Panc1 (cell line): Measurements from ENCODE around the gene PPP1R16B. TPM values are rescaled to one million over a fixed set of nuclear protein-coding genes. Genes with fewer than 3 reads are reported as not detected.

Experiments
- ATAC-seq: fragments of 200-7000 bp; cut with Tn5 transposase; 2 replicates; pipeline ENCODE4 v1.9.1; 2020; ENCODE audit warnings: mild to moderate bottlenecking, moderate library complexity
- BruUV-seq: library from RNA; stranded (reverse); fragments of 400-500 nt; replicated peaks from 2 replicates; lab custom pipeline; 2021; lab: Mats Ljungman, UMichigan
- CTCF ChIA-PET: fragments of 300-600 bp; sonication (Branson Sonifier 250); formaldehyde crosslinking; loops from one replicate; lab custom pipeline; 2022; ENCODE audit warnings: antibody characterized with exemption; lab: Charles Lee
- POLR2A ChIA-PET: fragments of 300-600 bp; sonication (Branson Sonifier 250); formaldehyde crosslinking; loops from one replicate; lab custom pipeline; 2022; ENCODE audit warnings: antibody characterized with exemption; lab: Charles Lee
- DNase-seq: peaks from one replicate; pipeline ENCODE4 v3.0.0-alpha.2; 2010; ENCODE audit warnings: low read depth, low spot score
- H3K27ac ChIP-seq: 2 replicates; pipeline ENCODE4 v1.5.1; 2011; ENCODE audit warnings: mild to moderate bottlenecking, low read length, inconsistent platforms
- H3K27me3 ChIP-seq: fragments of 200-500 bp; sonication (Bioruptor generic); 2 replicates; pipeline ENCODE4 v1.6.0; 2014; ENCODE audit warnings: low read length, inconsistent platforms; ENCODE audit not compliant: control insufficient read depth, insufficient read depth
- H3K36me3 ChIP-seq: fragments of 200-500 bp; sonication (Bioruptor generic); 2 replicates; pipeline ENCODE4 v1.5.1; 2014; ENCODE audit warnings: inconsistent platforms, mild to moderate bottlenecking, low read length, moderate library complexity; ENCODE audit not compliant: control insufficient read depth, insufficient read depth
- H3K4me1 ChIP-seq: 2 replicates; pipeline ENCODE4 v1.5.1; 2011; ENCODE audit warnings: inconsistent platforms, mild to moderate bottlenecking, low read length, moderate library complexity; ENCODE audit not compliant: control insufficient read depth, insufficient read depth
- H3K4me3 ChIP-seq, 2 experiments: 2 replicates each; pipeline ENCODE4 v1.5.1; 2011 to 2012; ENCODE audit warnings: low read depth in 2 of 2, low read length in 2 of 2, mild to moderate bottlenecking in 2 of 2, inconsistent platforms in 1 of 2, moderate library complexity in 1 of 2
- H3K9me3 ChIP-seq: fragments of 200-500 bp; sonication (Bioruptor generic); 2 replicates; pipeline ENCODE4 v1.5.1; 2014; ENCODE audit warnings: low read depth, mild to moderate bottlenecking, inconsistent platforms, low read length, moderate library complexity; ENCODE audit not compliant: control insufficient read depth, insufficient read depth
- POLR2AphosphoS5 ChIP-seq: IDR thresholded peaks from 2 replicates; pipeline ENCODE4 v1.6.1; 2012; ENCODE audit warnings: mild to moderate bottlenecking, low read depth, low read length, moderate library complexity
- SIN3A ChIP-seq: IDR thresholded peaks from 2 replicates; pipeline ENCODE4 v1.6.1; 2012; ENCODE audit warnings: low read depth, mild to moderate bottlenecking, low read length, moderate library complexity, borderline replicate concordance; ENCODE audit not compliant: insufficient read depth
- TCF7L2 ChIP-seq: IDR thresholded peaks from 2 replicates; pipeline ENCODE4 v1.6.1; 2011; ENCODE audit warnings: mild to moderate bottlenecking, low read depth, low read length, inconsistent platforms
- in situ Hi-C: cut with HindIII; loops from 2 replicates; pipeline ENCODE4 v1.10.0; 2016; ENCODE audit warnings: low sequenced_read_pairs, low pct_unique_long_range_greater_than_20kb
- intact Hi-C: fragments of 100-400 bp; cut with micrococcal nuclease; formaldehyde crosslinking; loops from one replicate; pipeline ENCODE4 v1.10.0; 2022; ENCODE audit not compliant: unreplicated experiment
- total RNA-seq: library from RNA; stranded (reverse); gene quantifications from one replicate; pipeline ENCODE4 v1.2.1, GENCODE V29; 2021; ENCODE audit not compliant: unreplicated experiment
- TF ChIP-seq, protein P1 (sequence below), 2 experiments: IDR thresholded peaks; 2 replicates each; pipeline ENCODE4 v1.6.1; 2011 to 2012; ENCODE audit warnings: low read depth in 2 of 2, control low read depth in 1 of 2, low read length in 1 of 2, mild to moderate bottlenecking in 1 of 2, moderate library complexity in 1 of 2; ENCODE audit not compliant: insufficient read depth in 1 of 2
- TF ChIP-seq, protein P2 (sequence below): fragments of 450-650 bp; IDR thresholded peaks from 2 replicates; pipeline ENCODE4 v1.5.1; 2017; ENCODE audit warnings: mild to moderate bottlenecking

PPP1R16B gene
- total RNA-seq, 1 experiment from 2014 or later = 0.92 TPM

- CTCF ChIA-PET = no interaction called here
- Histone ChIP-seq H3K36me3 (no peaks in the 10 kb centered on the region), H3K9me3 (no peaks in the 10 kb centered on the region), H3K4me1 (no peaks in the 10 kb centered on the region), H3K27ac (no peak overlapping the region), H3K4me3 (no peak overlapping the region), H3K27me3 (peaks cover 14% of the 10 kb centered on the region)
- TF ChIP-seq POLR2AphosphoS5 = no peak
- TF ChIP-seq TCF7L2 = no peak
- TF ChIP-seq, protein P1, sequence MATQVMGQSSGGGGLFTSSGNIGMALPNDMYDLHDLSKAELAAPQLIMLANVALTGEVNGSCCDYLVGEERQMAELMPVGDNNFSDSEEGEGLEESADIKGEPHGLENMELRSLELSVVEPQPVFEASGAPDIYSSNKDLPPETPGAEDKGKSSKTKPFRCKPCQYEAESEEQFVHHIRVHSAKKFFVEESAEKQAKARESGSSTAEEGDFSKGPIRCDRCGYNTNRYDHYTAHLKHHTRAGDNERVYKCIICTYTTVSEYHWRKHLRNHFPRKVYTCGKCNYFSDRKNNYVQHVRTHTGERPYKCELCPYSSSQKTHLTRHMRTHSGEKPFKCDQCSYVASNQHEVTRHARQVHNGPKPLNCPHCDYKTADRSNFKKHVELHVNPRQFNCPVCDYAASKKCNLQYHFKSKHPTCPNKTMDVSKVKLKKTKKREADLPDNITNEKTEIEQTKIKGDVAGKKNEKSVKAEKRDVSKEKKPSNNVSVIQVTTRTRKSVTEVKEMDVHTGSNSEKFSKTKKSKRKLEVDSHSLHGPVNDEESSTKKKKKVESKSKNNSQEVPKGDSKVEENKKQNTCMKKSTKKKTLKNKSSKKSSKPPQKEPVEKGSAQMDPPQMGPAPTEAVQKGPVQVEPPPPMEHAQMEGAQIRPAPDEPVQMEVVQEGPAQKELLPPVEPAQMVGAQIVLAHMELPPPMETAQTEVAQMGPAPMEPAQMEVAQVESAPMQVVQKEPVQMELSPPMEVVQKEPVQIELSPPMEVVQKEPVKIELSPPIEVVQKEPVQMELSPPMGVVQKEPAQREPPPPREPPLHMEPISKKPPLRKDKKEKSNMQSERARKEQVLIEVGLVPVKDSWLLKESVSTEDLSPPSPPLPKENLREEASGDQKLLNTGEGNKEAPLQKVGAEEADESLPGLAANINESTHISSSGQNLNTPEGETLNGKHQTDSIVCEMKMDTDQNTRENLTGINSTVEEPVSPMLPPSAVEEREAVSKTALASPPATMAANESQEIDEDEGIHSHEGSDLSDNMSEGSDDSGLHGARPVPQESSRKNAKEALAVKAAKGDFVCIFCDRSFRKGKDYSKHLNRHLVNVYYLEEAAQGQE (IDR thresholded peaks at IDR 0.05; ENCODE audit: insufficient read depth in 1 of 2, low read depth in 2 of 2, low read length in 1 of 2) = no peak
- TF ChIP-seq, protein P2, sequence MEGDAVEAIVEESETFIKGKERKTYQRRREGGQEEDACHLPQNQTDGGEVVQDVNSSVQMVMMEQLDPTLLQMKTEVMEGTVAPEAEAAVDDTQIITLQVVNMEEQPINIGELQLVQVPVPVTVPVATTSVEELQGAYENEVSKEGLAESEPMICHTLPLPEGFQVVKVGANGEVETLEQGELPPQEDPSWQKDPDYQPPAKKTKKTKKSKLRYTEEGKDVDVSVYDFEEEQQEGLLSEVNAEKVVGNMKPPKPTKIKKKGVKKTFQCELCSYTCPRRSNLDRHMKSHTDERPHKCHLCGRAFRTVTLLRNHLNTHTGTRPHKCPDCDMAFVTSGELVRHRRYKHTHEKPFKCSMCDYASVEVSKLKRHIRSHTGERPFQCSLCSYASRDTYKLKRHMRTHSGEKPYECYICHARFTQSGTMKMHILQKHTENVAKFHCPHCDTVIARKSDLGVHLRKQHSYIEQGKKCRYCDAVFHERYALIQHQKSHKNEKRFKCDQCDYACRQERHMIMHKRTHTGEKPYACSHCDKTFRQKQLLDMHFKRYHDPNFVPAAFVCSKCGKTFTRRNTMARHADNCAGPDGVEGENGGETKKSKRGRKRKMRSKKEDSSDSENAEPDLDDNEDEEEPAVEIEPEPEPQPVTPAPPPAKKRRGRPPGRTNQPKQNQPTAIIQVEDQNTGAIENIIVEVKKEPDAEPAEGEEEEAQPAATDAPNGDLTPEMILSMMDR = no peak
- TF ChIP-seq SIN3A = no peak
- DNase-seq (no peak), ATAC-seq (no peak)
- in situ Hi-C loops = no loop called here
- no TSS peak for BruUV-seq
- POLR2A ChIA-PET = no interaction called here
- intact Hi-C loops = no loop called here
Observed at GRCh38 chr20:38896009-38896594, 90.6 kb downstream of the PPP1R16B start.

- Histone ChIP-seq H3K27ac (no peak overlapping the region), H3K27me3 (peaks cover 20% of the 10 kb centered on the region), H3K4me3 (no peak overlapping the region), H3K4me1 (no peaks in the 10 kb centered on the region), H3K36me3 (no peaks in the 10 kb centered on the region), H3K9me3 (no peaks in the 10 kb centered on the region)
- DNase-seq (no peak), ATAC-seq (no peak)
- BruUV-seq = no TSS peak
- POLR2A ChIA-PET = no interaction called here
- CTCF ChIA-PET = no interaction called here
- TF ChIP-seq, protein P1 (IDR thresholded peaks at IDR 0.05; ENCODE audit: insufficient read depth in 1 of 2, low read depth in 2 of 2, low read length in 1 of 2) = no peak
- TF ChIP-seq, protein P2 = no peak
- TF ChIP-seq TCF7L2 (no peak), POLR2AphosphoS5 (no peak), SIN3A (no peak)
- intact Hi-C loops (no loop called here), in situ Hi-C loops (no loop called here)
Observed at GRCh38 chr20:38897267-38897666, 91.8 kb downstream of the PPP1R16B start.
